ENCODE results near the gene KHK. TPM values are rescaled to one million over a fixed set of nuclear protein-coding genes. Genes with fewer than 3 reads are reported as not detected.
A peak's percentile ranks its signal among the peaks of the same experiment; 100 is the strongest.

KHK gene
- total and polyA plus RNA-seq, 2 donors from 2014 or later: 18.7 to 538 TPM

- no peak overlapping the region for H3K9ac ChIP-seq (ENCODE audit: low read length in 3 of 3)
- H3K36me3 ChIP-seq (ENCODE audit: control insufficient read depth in 2 of 3, insufficient read depth in 3 of 3, low read length in 3 of 3): peaks cover 2 to 13% (median 6%) of the 10 kb centered on the region in 3 donors
- peaks cover 0 to 11% (median 7%) of the 10 kb centered on the region in 3 donors for H3K4me1 ChIP-seq (ENCODE audit: control insufficient read depth in 2 of 3, insufficient read depth in 2 of 3, low read depth in 1 of 3, low read length in 3 of 3)
- intact Hi-C loops (cut with DNase I): no loop called here
- H3K9me3 ChIP-seq (ENCODE audit: control insufficient read depth in 2 of 3, insufficient read depth in 1 of 3, low read length in 3 of 3): no peaks in the 10 kb centered on the region
- TF ChIP-seq CTCF (IDR thresholded peaks at IDR 0.05; ENCODE audit: borderline replicate concordance, extremely low read depth, insufficient read depth): no peak
- FAIRE-seq: no peak
- H3K27ac ChIP-seq (ENCODE audit: low read depth in 2 of 2, low read length in 2 of 2): no peak overlapping the region
- no peaks in the 10 kb centered on the region for H3K27me3 ChIP-seq (ENCODE audit: control insufficient read depth, insufficient read depth, low read length)
- DNase-seq: peak in 1 of 5 donors; percentile 33
- H3K4me3 ChIP-seq (ENCODE audit: low read length in 3 of 3): no peak overlapping the region
These were observed 48.9 kb downstream of the KHK start for GRCh38 chr2:27135478-27135955.

GRCh38 chr2:27136751-27137150 lies 50.2 kb downstream of the KHK start:
- FAIRE-seq: no peak
- H3K4me3 ChIP-seq (ENCODE audit: low read length in 3 of 3): no peak overlapping the region
- H3K4me1 ChIP-seq (ENCODE audit: control insufficient read depth in 2 of 3, insufficient read depth in 2 of 3, low read depth in 1 of 3, low read length in 3 of 3): peaks cover 0 to 11% (median 7%) of the 10 kb centered on the region in 3 donors
- no peak overlapping the region for H3K27ac ChIP-seq (ENCODE audit: low read depth in 2 of 2, low read length in 2 of 2)
- no peak for TF ChIP-seq CTCF (IDR thresholded peaks at IDR 0.05; ENCODE audit: borderline replicate concordance, extremely low read depth, insufficient read depth)
- peak in 1 of 5 donors; percentile 54 for DNase-seq
- no peak overlapping the region for H3K9ac ChIP-seq (ENCODE audit: low read length in 3 of 3)
- H3K27me3 ChIP-seq (ENCODE audit: control insufficient read depth, insufficient read depth, low read length): no peaks in the 10 kb centered on the region
- H3K9me3 ChIP-seq (ENCODE audit: control insufficient read depth in 2 of 3, insufficient read depth in 1 of 3, low read length in 3 of 3): no peaks in the 10 kb centered on the region
- intact Hi-C loops (cut with DNase I): no loop called here
- H3K36me3 ChIP-seq (ENCODE audit: control insufficient read depth in 2 of 3, insufficient read depth in 3 of 3, low read length in 3 of 3): peaks cover under 1 to 2% (median 2%) of the 10 kb centered on the region in 3 donors

GRCh38 chr2:27137322-27137935 lies 50.9 kb downstream of the KHK start:
- TF ChIP-seq CTCF (IDR thresholded peaks at IDR 0.05; ENCODE audit: borderline replicate concordance, extremely low read depth, insufficient read depth): no peak
- Histone ChIP-seq H3K27me3 (ENCODE audit: control insufficient read depth, insufficient read depth, low read length) (no peaks in the 10 kb centered on the region), H3K4me1 (ENCODE audit: control insufficient read depth in 2 of 3, insufficient read depth in 2 of 3, low read depth in 1 of 3, low read length in 3 of 3) (peaks cover 0 to 11% (median 7%) of the 10 kb centered on the region in 3 donors), H3K9me3 (ENCODE audit: control insufficient read depth in 2 of 3, insufficient read depth in 1 of 3, low read length in 3 of 3) (no peaks in the 10 kb centered on the region), H3K27ac (ENCODE audit: low read depth in 2 of 2, low read length in 2 of 2) (no peak overlapping the region), H3K9ac (ENCODE audit: low read length in 3 of 3) (no peak overlapping the region), H3K4me3 (ENCODE audit: low read length in 3 of 3) (no peak overlapping the region), H3K36me3 (ENCODE audit: control insufficient read depth in 2 of 3, insufficient read depth in 3 of 3, low read length in 3 of 3) (no peaks in the 10 kb centered on the region)
- peak in 1 of 5 donors; percentile 72 for DNase-seq
- intact Hi-C loops (cut with DNase I): no loop called here
- no peak for FAIRE-seq
